HG03280 (cell line): ENCODE data around the gene KSR1.
"Not testable (repeated sequence)": the region's sequence is repeated elsewhere in the genome, so short reads cannot be mapped to it uniquely, and the experiment has no call there.

Experiments used
- ATAC-seq: cut with Tn5 transposase; IDR thresholded peaks from one replicate; pipeline ENCODE4 v1.9.1; 2021; ENCODE audit warnings: mild to moderate bottlenecking, moderate library complexity; ENCODE audit not compliant: unreplicated experiment

KSR1 gene

DNA sequence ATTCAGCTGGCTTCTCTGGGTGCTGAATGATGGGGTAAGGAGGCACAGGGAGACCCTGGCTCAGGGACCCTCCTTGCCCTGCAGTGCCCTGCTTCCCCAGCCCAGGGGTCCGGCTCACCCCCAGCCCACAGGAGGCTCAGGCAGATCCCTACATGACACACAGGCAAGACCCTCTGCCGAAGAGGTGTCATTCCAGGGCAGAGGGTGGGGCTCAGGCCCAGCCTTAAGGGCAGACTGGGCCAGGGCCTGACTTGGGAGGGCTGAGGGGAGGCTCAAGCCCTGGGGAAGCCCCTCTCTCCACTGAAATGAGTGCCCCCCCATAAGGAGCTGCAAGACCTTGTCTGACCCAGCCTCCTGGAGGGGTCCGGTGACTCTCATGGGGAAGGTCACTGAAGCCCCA, 30.3 kb upstream of the KSR1 start:
- ATAC-seq = no peak

DNA sequence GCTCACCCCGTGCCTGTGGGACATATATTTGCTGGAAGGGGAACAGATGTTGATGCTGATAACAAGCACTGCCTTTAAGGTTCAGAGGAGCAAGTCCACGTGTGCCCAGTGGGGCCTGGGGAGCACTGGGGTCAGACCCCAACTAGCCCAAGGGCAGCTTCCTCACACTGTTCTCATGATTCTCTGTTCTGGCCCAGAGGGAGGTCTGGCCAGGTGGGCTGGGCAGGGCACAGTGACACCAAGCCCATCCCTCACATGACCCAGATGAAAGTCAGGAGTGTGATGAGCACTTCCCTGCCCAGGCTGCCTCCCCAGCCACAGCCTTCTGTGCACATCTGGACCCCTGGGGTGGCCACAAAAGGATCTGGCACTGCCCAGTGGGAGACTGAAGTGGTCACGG, 29.8 kb upstream of the KSR1 start:
- not testable (repeated sequence) for ATAC-seq

DNA sequence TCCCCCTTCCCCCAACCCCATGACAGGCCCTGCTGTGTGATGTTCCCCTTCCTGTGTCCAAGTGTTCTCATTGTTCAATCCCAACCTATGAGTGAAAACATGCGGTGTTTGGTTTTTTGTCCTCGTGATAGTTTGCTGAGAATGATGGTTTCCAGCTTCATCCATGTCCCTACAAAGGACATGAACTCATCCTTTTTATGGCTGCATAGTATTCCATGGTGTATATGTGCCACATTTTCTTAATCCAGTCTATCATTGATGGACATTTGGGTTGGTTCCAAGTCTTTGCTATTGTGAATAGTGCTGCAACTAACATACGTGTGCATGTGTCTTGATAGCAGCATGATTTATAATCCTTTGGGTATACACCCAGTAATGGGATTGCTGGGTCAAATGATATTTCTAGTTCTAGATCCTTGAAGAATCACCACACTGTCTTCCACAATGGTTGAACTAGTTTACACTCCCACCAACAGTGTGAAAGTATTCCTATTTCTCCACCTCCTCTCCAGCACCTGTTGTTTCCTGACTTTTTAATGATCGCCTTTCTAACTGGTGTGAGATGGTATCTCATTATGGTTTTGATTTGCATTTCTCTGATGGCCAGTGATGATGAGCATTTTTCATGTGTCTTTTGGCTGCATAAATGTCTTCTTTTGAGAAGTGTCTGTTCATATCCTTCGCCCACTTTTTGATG, 28.9 kb upstream of the KSR1 start:
- not testable (repeated sequence) for ATAC-seq

DNA sequence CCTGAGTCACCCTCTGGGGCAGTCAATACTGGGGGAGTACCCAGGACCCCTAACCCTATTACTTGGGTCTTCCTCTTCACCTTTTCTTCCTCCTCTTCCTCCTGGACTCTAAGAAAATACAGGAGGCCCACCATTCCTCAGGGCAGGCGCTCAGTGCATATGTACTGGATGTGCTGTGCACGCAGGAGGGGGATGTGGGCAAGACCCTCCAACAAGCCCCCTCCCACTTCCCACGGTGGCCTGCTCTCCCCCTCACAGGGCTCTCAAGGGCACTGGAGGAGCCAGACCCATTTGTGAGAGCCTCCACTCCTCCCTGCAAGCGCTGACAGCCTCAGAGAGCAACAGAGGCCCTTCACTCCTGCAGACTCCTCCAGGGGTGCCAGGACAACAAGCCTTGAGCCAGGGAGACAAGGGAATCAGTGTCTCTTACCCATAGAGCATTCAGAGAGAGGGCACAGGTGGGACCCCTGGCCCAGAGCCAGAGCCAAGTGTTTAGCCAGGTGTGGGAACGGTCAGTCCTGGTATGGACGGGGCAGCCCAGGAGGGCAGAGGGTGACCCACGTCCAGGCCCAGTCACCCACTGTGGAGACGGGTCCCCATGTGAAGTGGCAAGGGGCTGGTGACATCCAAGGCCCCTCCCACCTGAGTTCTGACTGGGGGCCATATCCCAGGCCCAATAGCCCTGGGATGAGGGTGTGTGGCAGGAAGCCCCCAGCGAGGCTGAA, 27.3 kb upstream of the KSR1 start:
- no peak for ATAC-seq

DNA sequence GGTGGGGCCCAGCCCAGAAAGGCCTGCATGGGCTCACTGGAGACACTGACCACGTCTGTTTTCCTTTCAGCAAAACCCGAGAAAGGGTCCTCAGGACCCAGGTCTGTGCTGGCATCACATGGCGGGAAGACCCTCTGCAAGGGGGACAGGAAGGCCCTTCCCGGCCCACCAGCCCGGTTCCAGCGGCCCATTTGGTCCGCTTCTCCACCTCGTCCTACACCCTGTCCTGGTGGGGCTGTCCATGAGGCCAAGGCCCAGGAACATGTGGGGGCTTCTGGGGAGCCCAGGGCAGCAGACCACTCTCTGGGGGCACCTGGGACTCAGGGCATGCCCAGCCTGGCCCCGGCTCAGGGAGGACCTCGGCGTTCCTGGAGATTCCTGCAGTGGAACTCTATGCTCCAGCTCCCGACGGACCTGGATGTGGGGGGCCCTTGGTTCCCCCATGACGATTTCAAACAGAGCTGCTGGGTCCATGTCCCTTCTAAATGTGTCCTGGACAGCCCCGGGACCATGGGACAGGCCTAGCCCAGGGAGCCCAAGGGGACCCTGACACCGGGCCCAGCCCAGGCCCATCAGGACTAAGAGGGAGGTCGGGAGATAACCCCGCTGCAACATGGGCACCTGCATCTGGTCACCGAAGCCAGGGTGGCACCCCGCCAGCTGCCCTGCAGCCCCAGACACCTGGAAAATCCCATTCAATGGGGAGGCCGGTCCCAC, 26.4 kb upstream of the KSR1 start:
- ATAC-seq = no peak

DNA sequence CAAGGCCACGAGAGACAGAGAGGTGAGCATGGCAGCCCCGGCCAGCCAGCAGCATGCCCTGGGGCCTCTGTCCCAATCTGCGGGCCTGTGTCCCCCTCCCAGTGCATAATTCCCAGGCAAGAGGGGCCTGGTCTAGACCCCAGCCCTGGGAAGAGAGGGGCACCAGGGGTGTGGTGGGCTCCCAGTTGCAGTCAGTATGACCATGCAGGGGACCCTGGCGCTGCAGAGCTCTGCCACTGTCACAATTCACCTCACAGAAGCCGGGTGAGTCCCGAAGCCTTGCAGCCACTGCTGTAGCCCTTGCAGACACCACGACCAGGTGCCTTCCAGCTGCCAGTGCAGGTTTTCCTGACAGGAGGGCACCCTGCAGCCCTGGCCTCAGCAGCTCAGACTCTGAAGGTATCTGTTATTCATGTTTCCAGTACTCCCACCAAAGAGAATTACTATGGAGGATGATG, 25.8 kb upstream of the KSR1 start:
- no peak for ATAC-seq

DNA sequence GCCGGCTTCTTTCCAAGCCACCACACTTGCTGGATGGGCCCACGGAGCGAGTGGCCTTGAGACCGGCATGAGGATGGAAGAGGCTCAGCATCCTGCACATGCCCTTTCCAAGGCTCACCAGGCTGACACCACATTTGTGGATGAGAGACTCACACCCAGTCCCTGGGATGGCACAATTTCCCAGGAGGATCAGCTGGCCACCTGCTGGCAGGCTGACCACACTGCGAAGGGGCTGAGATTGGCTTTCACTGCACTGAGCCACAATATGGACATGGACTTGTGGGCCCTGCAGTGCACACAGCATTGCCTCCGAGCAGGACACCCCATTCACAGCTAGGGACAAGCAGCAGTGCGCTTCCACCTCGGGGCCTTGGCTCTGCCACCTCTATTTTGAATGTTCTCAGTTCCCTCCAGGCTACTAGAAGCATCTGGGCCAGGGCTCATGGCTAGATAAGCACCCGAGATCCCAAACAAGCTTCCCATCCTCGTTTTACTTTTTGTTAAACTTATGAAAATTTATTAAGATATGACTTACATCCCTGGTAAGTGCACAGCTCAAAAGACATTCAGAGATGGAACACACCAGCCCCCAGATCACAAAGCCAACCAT, 25.3 kb upstream of the KSR1 start:
- no peak for ATAC-seq

DNA sequence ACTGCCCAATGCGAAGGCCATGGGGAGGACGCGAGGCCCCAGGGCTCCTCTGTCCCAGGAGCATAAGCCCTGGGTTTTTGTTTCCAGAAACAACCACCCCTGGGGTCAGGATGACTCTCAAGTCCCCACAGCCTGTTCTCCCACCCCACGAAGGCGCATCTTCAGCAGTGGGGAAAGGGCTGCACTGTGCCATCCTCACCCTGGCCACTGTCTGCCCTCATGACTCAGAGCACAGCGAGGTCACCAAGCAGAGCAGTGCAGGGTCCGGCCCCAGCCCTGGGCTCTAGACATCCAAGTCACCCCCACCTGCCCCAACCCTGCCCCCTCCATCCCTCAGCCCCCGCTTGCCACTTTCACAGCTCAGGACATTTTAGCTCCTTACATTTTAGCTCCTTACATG, 22.7 kb upstream of the KSR1 start:
- ATAC-seq = no peak

DNA sequence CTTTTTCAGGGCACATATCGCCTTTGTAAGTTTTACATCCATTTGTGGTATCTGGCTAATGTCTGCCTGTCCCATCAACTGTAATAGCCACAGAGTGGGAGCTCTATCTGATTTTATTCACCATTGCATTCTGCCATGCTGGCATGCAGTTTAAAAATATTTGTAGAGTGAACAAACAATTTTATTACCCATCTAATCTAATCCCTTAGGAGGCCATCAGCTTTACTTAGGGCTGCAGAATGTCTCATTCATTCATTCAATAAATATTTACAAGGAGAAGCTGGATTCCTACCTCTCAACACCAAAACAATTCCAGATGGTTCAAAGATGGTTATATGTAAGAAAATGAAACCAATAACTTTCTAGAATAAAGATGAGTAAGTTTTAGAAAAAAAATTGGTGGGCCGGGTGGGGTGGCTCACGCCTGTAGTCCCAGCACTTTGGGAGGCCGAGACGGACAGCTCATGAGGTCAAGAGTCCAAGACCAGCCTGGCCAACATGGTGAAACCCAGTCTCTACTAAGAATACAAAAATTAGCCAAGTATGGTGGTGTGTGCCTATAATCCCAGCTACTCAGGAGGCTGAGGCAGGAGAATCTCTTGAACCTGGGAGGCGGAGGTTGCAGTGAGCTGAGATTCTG, 20.7 kb upstream of the KSR1 start:
- ATAC-seq = not testable (repeated sequence)

DNA sequence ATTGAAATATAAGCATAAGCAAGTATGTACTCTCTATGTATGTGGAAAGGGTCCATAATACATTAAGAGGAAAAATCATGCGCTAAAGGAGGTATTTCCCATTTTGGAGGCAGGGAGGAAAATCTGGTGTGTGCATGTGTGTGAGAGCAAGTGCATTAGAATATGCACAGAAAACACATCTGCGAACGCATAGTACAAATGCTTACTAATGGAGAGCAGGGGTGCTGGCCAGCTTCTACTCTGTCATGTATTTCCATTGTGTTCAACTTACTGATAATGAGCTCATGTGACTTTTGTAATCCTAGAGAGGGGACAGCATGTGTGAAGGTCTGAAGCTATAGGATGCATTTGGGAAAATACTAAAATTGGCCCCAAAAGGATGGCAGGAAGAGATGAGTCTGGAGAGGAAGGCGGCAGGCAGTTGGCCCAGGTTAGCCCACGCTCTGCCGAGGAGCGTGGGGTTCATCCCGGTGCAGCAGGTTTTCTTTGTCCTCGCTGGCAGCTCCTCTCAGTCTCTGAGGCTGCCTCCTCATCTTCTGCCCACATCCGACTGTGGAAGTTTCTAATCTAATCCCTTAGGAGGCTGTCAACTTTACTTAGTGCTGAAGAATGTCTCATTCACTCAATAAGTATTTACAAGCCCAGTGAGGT, 17.8 kb upstream of the KSR1 start:
- ATAC-seq = no peak

DNA sequence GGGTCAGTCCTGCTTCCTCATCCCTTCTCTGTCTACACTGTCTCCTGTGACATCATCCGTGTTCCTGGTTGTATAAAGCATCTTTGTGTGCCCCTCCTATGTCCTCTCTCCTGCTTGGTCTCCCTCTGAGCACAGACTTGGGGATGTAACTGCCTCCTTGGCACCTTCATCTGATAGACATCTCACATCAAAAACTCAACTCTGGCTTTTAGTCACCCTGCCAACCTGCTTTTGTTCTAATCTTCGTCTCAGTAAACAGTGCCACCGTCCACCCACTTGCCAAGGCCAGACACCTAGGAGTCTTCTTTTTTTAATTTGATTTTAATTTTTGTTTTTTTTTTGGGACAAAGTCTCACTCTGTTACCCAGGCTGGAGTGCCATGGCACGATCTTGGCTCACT, 16.9 kb upstream of the KSR1 start:
- ATAC-seq = no peak

DNA sequence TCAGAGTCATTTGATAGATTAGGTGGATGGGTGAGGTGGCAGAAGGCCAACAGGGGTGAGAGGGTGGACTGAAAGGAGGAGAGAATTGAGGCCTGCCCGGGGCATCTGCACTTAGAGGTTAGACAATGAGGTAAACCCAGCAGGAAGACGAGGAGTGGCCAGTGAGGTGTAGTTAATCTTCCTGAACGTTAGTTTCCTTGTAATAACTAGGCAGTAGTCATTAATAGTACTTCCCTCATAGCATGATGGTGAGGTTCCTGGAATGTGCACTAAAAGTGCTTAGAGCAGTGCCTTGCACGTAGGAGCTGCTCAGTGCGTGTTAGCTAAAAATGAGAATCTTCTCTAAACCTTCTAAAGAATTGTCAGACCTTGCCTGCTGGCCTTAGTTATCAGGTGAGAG, 13.5 kb upstream of the KSR1 start:
- no peak for ATAC-seq

DNA sequence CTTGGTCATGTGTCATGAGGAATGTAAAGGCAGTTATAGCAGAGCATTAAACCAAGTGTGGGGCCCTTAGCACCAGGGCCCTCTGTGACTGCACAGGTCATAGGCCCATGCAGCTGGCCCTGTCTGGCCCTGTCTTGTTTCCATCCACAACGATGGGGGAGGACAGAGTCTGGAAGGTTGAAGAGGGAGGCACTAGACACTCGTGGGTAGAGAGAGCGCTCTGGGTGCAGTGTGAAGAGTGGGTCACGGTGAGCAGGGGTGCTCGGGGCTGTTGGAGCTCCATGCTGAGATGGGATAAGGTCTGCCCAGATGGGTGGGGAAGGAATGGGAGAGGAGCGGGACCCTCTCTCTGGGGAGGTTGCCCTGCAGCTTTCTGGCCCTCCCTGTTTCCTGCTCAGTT, 12.8 kb upstream of the KSR1 start:
- ATAC-seq = no peak

DNA sequence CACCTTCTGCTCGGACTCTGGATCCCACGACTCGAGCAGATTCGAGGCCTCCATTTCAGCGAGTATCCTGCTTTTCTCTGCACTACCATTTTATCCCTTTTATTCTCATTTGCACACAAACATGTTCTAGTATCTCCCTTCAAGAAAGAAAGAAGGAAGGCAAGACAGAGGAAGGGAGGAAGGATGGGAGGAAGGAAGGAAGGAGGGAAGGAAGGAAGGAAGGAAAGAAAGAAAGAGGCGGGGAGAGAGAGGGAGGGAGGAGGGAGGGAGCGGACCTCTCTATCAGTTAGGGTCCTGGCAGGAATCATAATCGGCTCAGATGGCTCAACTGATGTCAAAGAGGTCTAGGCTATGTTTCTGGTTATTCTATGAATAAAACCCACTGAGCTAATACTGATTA, 10.3 kb upstream of the KSR1 start:
- no peak for ATAC-seq

DNA sequence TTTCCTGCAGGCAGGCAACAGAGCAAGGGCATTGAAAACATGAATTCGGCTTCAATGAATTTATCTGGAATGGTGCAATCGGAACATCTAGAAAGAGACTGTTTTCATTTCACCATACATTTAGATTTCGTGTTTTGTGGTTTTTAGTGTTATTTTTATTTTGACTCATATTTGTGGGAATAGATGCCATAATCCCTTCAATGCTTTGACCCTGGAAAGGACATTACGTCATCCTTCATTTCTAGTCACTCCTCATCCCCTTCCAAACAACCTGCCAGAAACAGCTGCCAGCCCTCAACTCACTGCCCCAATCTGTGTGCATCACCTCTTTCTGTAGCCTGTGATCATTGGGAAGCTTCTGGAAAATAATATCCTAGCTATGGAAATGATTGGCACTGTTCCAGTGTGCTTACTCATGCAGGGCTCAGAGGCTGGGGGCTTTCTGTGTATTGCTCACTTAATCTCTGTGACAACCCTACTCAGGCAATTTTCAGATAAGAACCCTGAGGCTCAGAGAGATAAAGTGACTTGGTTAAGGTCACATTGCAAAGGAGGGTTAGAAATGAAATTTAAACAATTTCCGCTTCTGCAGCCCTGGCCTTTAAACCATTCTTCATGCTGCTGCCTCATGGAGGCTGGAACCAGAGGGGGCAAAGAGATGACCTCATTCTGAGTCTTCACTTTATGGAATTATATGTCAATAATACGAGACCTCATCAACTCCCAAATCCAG, 9.5 kb upstream of the KSR1 start:
- no peak for ATAC-seq

DNA sequence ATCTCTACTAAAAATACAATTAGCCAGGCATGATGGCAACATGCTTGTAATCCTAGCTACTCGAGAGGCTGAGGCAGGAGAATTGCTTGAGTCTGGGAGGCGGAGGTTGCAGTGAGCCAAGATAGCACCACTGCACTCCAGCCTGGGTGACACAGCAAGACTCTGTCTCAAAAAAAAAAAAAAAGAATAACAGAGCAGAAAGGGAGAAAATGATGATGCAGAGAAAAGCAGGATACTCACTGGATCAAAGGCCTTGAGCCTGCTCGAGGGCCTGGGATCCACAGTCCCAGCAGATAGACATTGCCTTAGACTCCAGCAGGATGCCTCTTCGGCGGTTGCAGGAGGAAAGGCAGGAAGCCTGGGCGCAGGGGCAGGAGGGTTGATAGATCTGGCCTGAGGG, 7.7 kb upstream of the KSR1 start:
- ATAC-seq = not testable (repeated sequence)

DNA sequence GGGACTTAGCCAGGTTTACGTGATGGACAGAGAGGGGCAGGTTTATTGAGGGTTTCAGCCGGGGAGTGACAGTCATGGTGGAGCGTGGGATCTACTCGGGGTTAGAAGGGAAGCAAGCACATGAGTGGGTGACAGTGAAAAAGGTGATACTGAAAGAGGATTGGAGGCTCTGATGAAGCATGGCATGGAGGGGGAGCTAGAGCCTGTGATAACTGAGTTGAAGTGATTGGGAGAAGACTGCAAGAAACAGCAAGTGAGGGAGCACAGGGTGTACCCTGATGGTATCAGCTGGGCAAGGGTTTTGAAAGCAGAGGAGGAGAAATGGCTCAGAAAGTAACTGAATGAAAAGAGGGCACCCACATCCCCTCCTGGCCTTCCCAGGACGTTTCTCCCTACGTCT, 6.7 kb upstream of the KSR1 start:
- no peak for ATAC-seq

DNA sequence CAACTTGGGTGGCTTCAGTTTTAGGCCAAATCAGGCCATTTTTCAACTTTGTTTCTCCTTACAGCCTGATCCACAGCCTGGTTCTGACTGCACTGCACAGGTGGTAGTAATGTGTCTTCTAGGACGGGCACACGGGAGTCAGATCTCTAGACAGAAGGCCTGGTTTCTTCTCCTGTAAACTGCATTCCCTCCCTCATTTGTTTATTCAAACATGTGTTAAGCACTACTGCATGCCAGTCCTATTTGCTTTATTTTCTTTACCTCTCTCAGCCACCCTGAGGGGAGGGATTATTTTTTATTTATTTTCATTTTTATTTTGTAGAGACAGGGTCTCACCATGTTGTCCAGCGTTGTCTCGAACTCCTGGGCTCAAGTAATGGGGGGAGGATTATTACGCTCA, 6.3 kb upstream of the KSR1 start:
- ATAC-seq = no peak

DNA sequence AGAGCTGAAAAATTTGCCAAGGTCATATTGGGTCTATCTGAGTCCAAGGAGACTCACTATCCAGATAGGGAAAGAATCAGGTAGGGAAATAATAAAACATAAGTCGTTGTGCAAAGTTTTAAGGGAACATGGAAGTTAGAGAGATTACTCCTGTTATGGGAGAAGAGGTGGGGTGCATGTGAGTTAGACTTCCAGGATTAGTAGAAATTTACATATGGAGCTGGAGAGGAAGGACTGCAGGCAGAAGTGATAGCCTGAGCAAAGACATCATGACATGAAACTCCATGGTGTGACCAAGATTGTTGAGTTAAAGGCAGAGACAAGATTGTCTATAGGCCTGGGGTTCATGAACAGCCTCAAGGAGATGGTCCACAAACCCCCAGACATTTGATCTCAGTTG, 5.8 kb upstream of the KSR1 start:
- ATAC-seq = no peak

DNA sequence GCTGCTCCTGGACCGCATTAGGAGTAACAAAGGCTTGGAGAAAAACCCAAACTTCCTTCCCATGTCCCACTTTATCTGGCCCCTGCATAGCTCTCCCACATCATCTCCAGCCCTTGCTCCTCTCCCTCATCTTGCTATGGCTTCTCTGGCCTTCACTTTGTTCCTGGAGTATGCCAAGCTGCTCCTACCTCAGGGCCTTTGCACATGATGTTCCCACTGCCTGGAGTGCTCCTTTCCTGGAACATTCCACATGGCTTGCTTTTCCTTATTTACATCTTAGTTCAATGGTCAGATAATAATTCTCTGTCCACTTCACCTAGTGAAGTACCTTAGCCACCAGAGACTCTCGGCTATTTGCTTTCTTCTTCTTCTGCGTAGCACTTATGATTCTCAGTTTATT, 4.3 kb upstream of the KSR1 start:
- ATAC-seq = no peak
